Measurements from ENCODE around the gene PTPN9. TPM values are rescaled to one million over a fixed set of nuclear protein-coding genes. Genes with fewer than 3 reads are reported as not detected.
"Not testable (repeated sequence)": the region's sequence is repeated elsewhere in the genome, so short reads cannot be mapped to it uniquely, and the experiment has no call there.

PTPN9 gene
- total RNA-seq, 1 donor from 2014 or later = 19.8 TPM

GRCh38 chr15:75452865-75453702 is 126.0 kb downstream of the PTPN9 start:
- peak; percentile 45 for DNase-seq

GRCh38 chr15:75452364-75452864 is 126.7 kb downstream of the PTPN9 start:
- peak; percentile 80 for DNase-seq

- peak; percentile 100 for DNase-seq
Observed at GRCh38 chr15:75451674-75452363, 127.3 kb downstream of the PTPN9 start, which contains the start of gene SIN3A. TSS of gene SIN3A (minus strand) at chr15:75451690. CDS start at chr15:75430375, 21,315 bp downstream.

- DNase-seq = no peak
Observed at GRCh38 chr15:75451202-75451673, 127.9 kb downstream of the PTPN9 start.

GRCh38 chr15:75450307-75451201 is 128.6 kb downstream of the PTPN9 start:
- peak; percentile 94 for DNase-seq

- DNase-seq = no peak
Observed at GRCh38 chr15:75449585-75450306, 129.4 kb downstream of the PTPN9 start.

GRCh38 chr15:75448171-75448570 is 130.9 kb downstream of the PTPN9 start:
- DNase-seq = not testable (repeated sequence)

- DNase-seq = no peak
Observed at GRCh38 chr15:75446151-75446550, 133.0 kb downstream of the PTPN9 start.

- DNase-seq = not testable (repeated sequence)
Observed at GRCh38 chr15:75445324-75445723, 133.8 kb downstream of the PTPN9 start.

- not testable (repeated sequence) for DNase-seq
Observed at GRCh38 chr15:75443972-75444453, 135.1 kb downstream of the PTPN9 start.

GRCh38 chr15:75437721-75438120 is 141.4 kb downstream of the PTPN9 start:
- DNase-seq = no peak

- no peak for DNase-seq
Observed at GRCh38 chr15:75436881-75437280, 142.2 kb downstream of the PTPN9 start.

- DNase-seq = no peak
Observed at GRCh38 chr15:75431682-75432081, 147.4 kb downstream of the PTPN9 start.

- no peak for DNase-seq
Observed at GRCh38 chr15:75431270-75431669, 147.8 kb downstream of the PTPN9 start.

GRCh38 chr15:75430259-75430658 is 148.9 kb downstream of the PTPN9 start:
- DNase-seq = no peak

GRCh38 chr15:75428152-75428551 is 151.0 kb downstream of the PTPN9 start:
- DNase-seq = no peak

GRCh38 chr15:75425966-75426500 is 153.1 kb downstream of the PTPN9 start:
- no peak for DNase-seq

GRCh38 chr15:75422554-75422953 is 156.6 kb downstream of the PTPN9 start:
- no peak for DNase-seq

- DNase-seq = no peak
Observed at GRCh38 chr15:75420698-75421097, 158.4 kb downstream of the PTPN9 start.

GRCh38 chr15:75416584-75416983 is 162.5 kb downstream of the PTPN9 start:
- no peak for DNase-seq

Measured in skin of body (tissue), 2 donors.